Adrenal gland (tissue), 12 donors: Measurements from ENCODE around the gene CADM1. TPM values are rescaled to one million over a fixed set of nuclear protein-coding genes. Genes with fewer than 3 reads are reported as not detected.

Experiments
- DNase-seq, 7 donors: peaks; one replicate each; pipeline ENCODE4 v3.0.0-alpha.2; 2019 to 2020
- H3K27ac ChIP-seq, 5 donors: fragments of 200-600 bp; sonication (generic) in 4 of 5; 1 replicate in 3 of 5; 2 replicates in 2 of 5; pipeline versions ENCODE4 v1.5.1 to v1.8.0; 2016 to 2020; ENCODE audit warnings: mild to moderate bottlenecking in 1 of 5
- H3K27me3 ChIP-seq: fragments of 200-600 bp; 2 replicates; pipeline ENCODE4 v1.8.0; 2021
- H3K36me3 ChIP-seq, 2 donors: fragments of 200-600 bp; replicated peaks in 1 of 2; 1 replicate in 1 of 2; 2 replicates in 1 of 2; pipeline versions ENCODE4 v1.5.1 to v1.8.0; 2018 to 2022
- H3K4me1 ChIP-seq, 2 donors: fragments of 200-600 bp; replicated peaks in 1 of 2; 1 replicate in 1 of 2; 2 replicates in 1 of 2; pipeline versions ENCODE4 v1.5.1 to v1.8.0; 2018 to 2021
- H3K4me3 ChIP-seq, 4 donors: fragments of 200-600 bp; sonication (generic) in 3 of 4; one replicate each; pipeline ENCODE4 v1.5.1; 2016 to 2018
- H3K9me3 ChIP-seq, 3 donors: fragments of 200-600 bp; sonication (generic) in 1 of 3; replicated peaks in 1 of 3; 1 replicate in 2 of 3; 2 replicates in 1 of 3; pipeline versions ENCODE4 v1.5.1 to v1.8.0; 2016 to 2021
- CTCF ChIP-seq, 6 experiments: fragments of 450-650 bp in 4 of 6; fragments of 200-600 bp in 2 of 6; sonication (generic) in 1 of 6; IDR thresholded peaks; 1 replicate in 5 of 6; 2 replicates in 1 of 6; pipeline versions ENCODE4 v1.5.1 to v1.8.0; 2016 to 2021; ENCODE audit warnings: antibody characterized with exemption in 6 of 6, mild to moderate bottlenecking in 2 of 6, moderate library complexity in 1 of 6
- POLR2A ChIP-seq, 2 donors: fragments of 450-650 bp; IDR thresholded peaks; one replicate each; pipeline ENCODE4 v1.6.1; 2017; ENCODE audit warnings: antibody characterized with exemption in 2 of 2, mild to moderate bottlenecking in 2 of 2, moderate library complexity in 1 of 2
- WGBS, 4 donors: extraction: QIAGEN DNeasy Blood & Tissue Kit in 2 of 4; methylation state at CpG; one replicate each; pipeline versions ENCODE4 v1.1.5 to v1.1.7; 2013 to 2017; 5-methylcytosine and 5-hydroxymethylcytosine counted together
- intact Hi-C, 2 donors: fragments of 100-400 bp; cut with DNase I; formaldehyde crosslinking; loops; one replicate each; pipeline versions ENCODE4 v1.14.1 to v1.15.0; 2022 to 2023
- polyA plus RNA-seq, 3 donors: library from polyadenylated mRNA; stranded (reverse); fragments of 200-250 nt in 2 of 3; fragments of 350-450 nt in 1 of 3; fragmentation: Illumina TruSeq in 1 of 3; extraction: RNeasy Lipid Tissue Mini Kit (QIAGEN cat#74804) in 1 of 3; gene quantifications; one replicate each; pipeline ENCODE4 v1.2.3, GENCODE V29; 2013 to 2014
- total RNA-seq, 9 donors: library from RNA; depleted of rRNA in 4 of 9; stranded (reverse); fragments of >200 nt in 4 of 9; fragments of 120-200 nt in 1 of 9; fragmentation: NEBNext Ultra II Directional in 1 of 9; extraction: Animal tissue kit (Norgen Biotek cat#: 25700) in 1 of 9; gene quantifications; one replicate each; pipeline versions ENCODE4 v1.1.0 to v1.2.4, GENCODE V29; 2013 to 2023
- donor health status: healthy with polysubstance abuse.
- donor health status: Bipolar disorder and iron deficiency.
- donor health status: DM: yes; HTN: yes; CAD: no.
- donor health status: DM: no; HTN: no; CAD: no.
- donor health status: DM: no; HTN: no; CAD: no.
- donor health status: DM: yes; HTN: yes; CAD: no.

Gene CADM1
- total and polyA plus RNA-seq, 12 donors: 21.6 to 256 (median 39.8) TPM

- DNase-seq: no peak
- no peaks in the 10 kb centered on the region for H3K9me3 ChIP-seq
- no peaks in the 10 kb centered on the region for H3K36me3 ChIP-seq
- H3K27ac ChIP-seq: no peak overlapping the region
- no peak overlapping the region for H3K4me3 ChIP-seq
- 78 to 84% (median 83%) methylated on average over 4 of the region's 4 CpGs for WGBS, 4 donors
- TF ChIP-seq CTCF (IDR thresholded peaks at IDR 0.05) (no peak), POLR2A (IDR thresholded peaks at IDR 0.05) (no peak)
- no peaks in the 10 kb centered on the region for H3K4me1 ChIP-seq
- intact Hi-C loops: no loop called here
- H3K27me3 ChIP-seq: no peaks in the 10 kb centered on the region
Observed at GRCh38 chr11:115276191-115276590, 228.0 kb downstream of the CADM1 start.

- no peak overlapping the region for H3K4me3 ChIP-seq
- no peaks in the 10 kb centered on the region for H3K36me3 ChIP-seq
- 94 to 97% (median 96%) methylated on average over 11 of the region's 11 CpGs for WGBS, 4 donors
- DNase-seq: no peak
- intact Hi-C loops: no loop called here
- H3K4me1 ChIP-seq: no peaks in the 10 kb centered on the region
- no peak overlapping the region for H3K27ac ChIP-seq
- H3K27me3 ChIP-seq: no peaks in the 10 kb centered on the region
- no peaks in the 10 kb centered on the region for H3K9me3 ChIP-seq
- TF ChIP-seq CTCF (IDR thresholded peaks at IDR 0.05) (no peak), POLR2A (IDR thresholded peaks at IDR 0.05) (no peak)
Observed at GRCh38 chr11:115275045-115275444, 229.2 kb downstream of the CADM1 start.

DNA sequence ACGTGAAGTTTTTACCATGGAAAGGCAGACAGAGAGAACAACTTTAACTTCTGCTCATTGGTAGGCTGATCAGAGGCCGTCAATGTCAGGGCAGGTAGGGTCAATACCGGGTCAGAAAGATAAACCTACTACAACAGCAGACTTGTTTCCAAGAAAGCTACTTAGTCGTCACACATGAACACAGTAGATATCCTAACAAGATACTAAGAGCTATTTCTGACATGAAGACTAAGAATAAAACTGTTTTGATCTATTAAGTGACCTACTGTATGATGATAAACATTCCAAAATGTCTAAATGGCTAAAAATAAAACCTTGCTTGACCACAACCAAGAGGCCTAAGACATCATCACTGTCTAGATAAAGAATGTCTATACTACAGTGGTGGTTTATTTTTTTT is 231.3 kb downstream of the CADM1 start:
- 72 to 77% (median 74%) methylated on average over 4 of the region's 4 CpGs for WGBS, 4 donors
- no peaks in the 10 kb centered on the region for H3K4me1 ChIP-seq
- no peaks in the 10 kb centered on the region for H3K36me3 ChIP-seq
- no peak for TF ChIP-seq POLR2A (IDR thresholded peaks at IDR 0.05)
- TF ChIP-seq CTCF (IDR thresholded peaks at IDR 0.05): no peak
- no peaks in the 10 kb centered on the region for H3K9me3 ChIP-seq
- no peak for DNase-seq
- H3K27me3 ChIP-seq: no peaks in the 10 kb centered on the region
- no peak overlapping the region for H3K27ac ChIP-seq
- no peak overlapping the region for H3K4me3 ChIP-seq
- intact Hi-C loops: no loop called here

DNA sequence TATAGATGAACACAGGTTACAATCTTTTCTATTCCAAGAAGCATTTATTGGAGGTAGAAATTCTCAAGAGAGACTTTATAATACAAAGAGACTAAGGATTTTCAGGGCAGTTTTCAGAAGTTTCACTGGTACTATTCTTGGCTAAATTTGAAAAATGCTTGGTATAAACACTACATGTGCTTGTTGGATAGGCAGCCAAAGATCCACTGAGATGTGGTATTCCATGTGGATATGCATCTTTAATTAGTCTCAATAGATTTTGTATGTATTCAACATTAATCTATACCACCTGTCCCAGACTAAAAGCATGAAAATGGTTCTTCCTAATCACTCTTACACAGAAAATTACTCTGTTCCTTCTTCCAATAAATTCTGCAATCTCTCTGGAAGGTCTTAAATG is 232.6 kb downstream of the CADM1 start:
- Histone ChIP-seq H3K27me3 (no peaks in the 10 kb centered on the region), H3K4me3 (no peak overlapping the region)
- DNase-seq: no peak

More for the DNA sequence above, 232.6 kb downstream of the CADM1 start:
- Histone ChIP-seq H3K36me3 (no peaks in the 10 kb centered on the region), H3K27ac (no peak overlapping the region), H3K9me3 (no peaks in the 10 kb centered on the region), H3K4me1 (no peaks in the 10 kb centered on the region)
- intact Hi-C loops: no loop called here
- TF ChIP-seq POLR2A (IDR thresholded peaks at IDR 0.05) (no peak), CTCF (IDR thresholded peaks at IDR 0.05) (no peak)
